ENCODE measurements around the gene RERE.
A peak's percentile ranks its signal among the peaks of the same experiment; 100 is the strongest.

The RERE gene

DNA sequence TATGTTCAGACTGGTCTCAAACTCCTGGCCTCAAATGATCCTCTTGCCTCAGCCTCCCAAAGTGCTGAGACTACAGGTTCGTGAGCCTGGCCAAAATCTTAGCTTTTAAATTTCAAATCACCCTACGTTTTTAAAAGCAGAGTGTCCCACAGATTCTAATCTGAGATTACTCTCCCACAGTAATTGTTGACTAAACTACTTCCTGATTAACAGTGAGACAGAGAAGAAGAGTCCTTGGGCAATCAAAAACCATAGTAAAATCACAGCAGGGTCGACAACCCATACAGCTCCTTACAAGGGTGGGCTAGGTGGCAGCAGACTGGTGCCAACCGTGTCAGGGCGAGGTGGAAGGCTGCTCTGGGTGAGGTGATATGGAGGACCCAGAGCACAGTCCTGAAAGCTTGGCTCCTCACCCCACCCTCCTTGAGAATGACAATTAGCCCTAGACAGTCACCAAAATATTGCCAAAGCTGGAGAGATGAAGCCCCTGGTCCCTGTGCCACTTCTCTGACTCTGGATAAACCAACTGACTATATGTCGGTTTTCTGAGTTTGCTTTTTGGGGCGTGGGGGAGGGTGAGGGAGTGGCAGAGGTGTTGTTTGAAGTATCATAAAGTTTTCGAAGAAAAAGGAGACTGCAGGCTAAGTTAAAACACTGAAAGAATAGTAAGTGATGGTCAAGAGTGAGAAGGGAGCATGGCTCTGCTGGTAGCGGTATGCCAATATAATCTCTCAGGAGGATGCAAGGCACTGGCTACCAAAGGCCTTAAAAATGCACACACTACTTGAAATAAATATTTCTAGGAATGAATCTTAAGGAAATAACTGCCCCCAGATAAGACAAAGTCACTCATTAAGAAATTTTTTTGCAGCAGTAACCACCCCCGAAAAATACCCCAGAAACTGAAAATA, 412.7 kb downstream of the RERE start:
- peaks cover 41% of the 10 kb centered on the region for H3K4me1 ChIP-seq (ENCODE audit: insufficient read depth, low read length)
- no peak overlapping the region for H3K9ac ChIP-seq (ENCODE audit: low read length)
- H3K27me3 ChIP-seq (ENCODE audit: control insufficient read depth in 1 of 2, insufficient read depth in 2 of 2, low read length in 2 of 2): no peaks in the 10 kb centered on the region
- H3K36me3 ChIP-seq (ENCODE audit: insufficient read depth, low read length): no peaks in the 10 kb centered on the region
- H3K27ac ChIP-seq (ENCODE audit: low read depth, low read length): peak overlapping the region; percentile 27
- H3K4me3 ChIP-seq (ENCODE audit: low read depth in 1 of 2, low read length in 2 of 2): no peak overlapping the region
- H3K9me3 ChIP-seq (ENCODE audit: low read length): no peaks in the 10 kb centered on the region

GRCh38 chr1:8402109-8402710, 415.2 kb downstream of the RERE start:
- peaks cover 32% of the 10 kb centered on the region for H3K4me1 ChIP-seq (ENCODE audit: insufficient read depth, low read length)
- H3K27me3 ChIP-seq (ENCODE audit: control insufficient read depth in 1 of 2, insufficient read depth in 2 of 2, low read length in 2 of 2): no peaks in the 10 kb centered on the region
- H3K36me3 ChIP-seq (ENCODE audit: insufficient read depth, low read length): no peaks in the 10 kb centered on the region
- H3K9me3 ChIP-seq (ENCODE audit: low read length): no peaks in the 10 kb centered on the region
- no peak overlapping the region for H3K4me3 ChIP-seq (ENCODE audit: low read depth in 1 of 2, low read length in 2 of 2)
- no peak overlapping the region for H3K27ac ChIP-seq (ENCODE audit: low read depth, low read length)
- no peak overlapping the region for H3K9ac ChIP-seq (ENCODE audit: low read length)

GRCh38 chr1:8398677-8399076, 418.8 kb downstream of the RERE start:
- no peaks in the 10 kb centered on the region for H3K9me3 ChIP-seq (ENCODE audit: low read length)
- peaks cover 47% of the 10 kb centered on the region for H3K4me1 ChIP-seq (ENCODE audit: insufficient read depth, low read length)

GRCh38 chr1:8398086-8398485, 419.4 kb downstream of the RERE start:
- H3K36me3 ChIP-seq (ENCODE audit: insufficient read depth, low read length): no peaks in the 10 kb centered on the region
- H3K27ac ChIP-seq (ENCODE audit: low read depth, low read length): peak overlapping the region; percentile 76
- H3K9me3 ChIP-seq (ENCODE audit: low read length): no peaks in the 10 kb centered on the region
- no peak overlapping the region for H3K4me3 ChIP-seq (ENCODE audit: low read depth in 1 of 2, low read length in 2 of 2)
- H3K9ac ChIP-seq (ENCODE audit: low read length): no peak overlapping the region
- H3K4me1 ChIP-seq (ENCODE audit: insufficient read depth, low read length): peaks cover 50% of the 10 kb centered on the region
- no peaks in the 10 kb centered on the region for H3K27me3 ChIP-seq (ENCODE audit: control insufficient read depth in 1 of 2, insufficient read depth in 2 of 2, low read length in 2 of 2)

More at GRCh38 chr1:8398677-8399076, 418.8 kb downstream of the RERE start:
- H3K9ac ChIP-seq (ENCODE audit: low read length): no peak overlapping the region
- H3K4me3 ChIP-seq (ENCODE audit: low read depth in 1 of 2, low read length in 2 of 2): no peak overlapping the region
- no peak overlapping the region for H3K27ac ChIP-seq (ENCODE audit: low read depth, low read length)
- no peaks in the 10 kb centered on the region for H3K27me3 ChIP-seq (ENCODE audit: control insufficient read depth in 1 of 2, insufficient read depth in 2 of 2, low read length in 2 of 2)
- no peaks in the 10 kb centered on the region for H3K36me3 ChIP-seq (ENCODE audit: insufficient read depth, low read length)

DNA sequence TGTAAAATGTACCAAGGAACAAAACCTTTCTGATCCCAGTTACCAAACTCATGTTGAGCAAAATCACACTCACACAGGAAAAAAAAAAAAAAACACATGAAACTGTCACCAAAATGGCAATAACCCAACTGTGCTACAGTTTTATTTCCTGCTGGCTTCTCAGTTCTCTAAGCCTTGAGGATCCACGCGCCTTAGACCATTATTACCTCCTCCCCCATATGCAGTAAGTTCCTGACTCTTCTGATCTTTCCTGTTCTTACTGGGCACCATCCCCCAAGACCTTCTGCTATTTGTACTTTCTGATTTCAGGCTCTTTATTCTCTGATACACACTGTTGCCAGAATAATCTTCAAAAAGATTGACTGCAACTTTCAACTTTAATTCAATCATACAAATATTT, 419.9 kb downstream of the RERE start:
- Histone ChIP-seq H3K36me3 (ENCODE audit: insufficient read depth, low read length) (no peaks in the 10 kb centered on the region), H3K9ac (ENCODE audit: low read length) (no peak overlapping the region), H3K9me3 (ENCODE audit: low read length) (no peaks in the 10 kb centered on the region), H3K27ac (ENCODE audit: low read depth, low read length) (peak overlapping the region; percentile 76), H3K4me3 (ENCODE audit: low read depth in 1 of 2, low read length in 2 of 2) (no peak overlapping the region), H3K4me1 (ENCODE audit: insufficient read depth, low read length) (peaks cover 56% of the 10 kb centered on the region), H3K27me3 (ENCODE audit: control insufficient read depth in 1 of 2, insufficient read depth in 2 of 2, low read length in 2 of 2) (no peaks in the 10 kb centered on the region)

DNA sequence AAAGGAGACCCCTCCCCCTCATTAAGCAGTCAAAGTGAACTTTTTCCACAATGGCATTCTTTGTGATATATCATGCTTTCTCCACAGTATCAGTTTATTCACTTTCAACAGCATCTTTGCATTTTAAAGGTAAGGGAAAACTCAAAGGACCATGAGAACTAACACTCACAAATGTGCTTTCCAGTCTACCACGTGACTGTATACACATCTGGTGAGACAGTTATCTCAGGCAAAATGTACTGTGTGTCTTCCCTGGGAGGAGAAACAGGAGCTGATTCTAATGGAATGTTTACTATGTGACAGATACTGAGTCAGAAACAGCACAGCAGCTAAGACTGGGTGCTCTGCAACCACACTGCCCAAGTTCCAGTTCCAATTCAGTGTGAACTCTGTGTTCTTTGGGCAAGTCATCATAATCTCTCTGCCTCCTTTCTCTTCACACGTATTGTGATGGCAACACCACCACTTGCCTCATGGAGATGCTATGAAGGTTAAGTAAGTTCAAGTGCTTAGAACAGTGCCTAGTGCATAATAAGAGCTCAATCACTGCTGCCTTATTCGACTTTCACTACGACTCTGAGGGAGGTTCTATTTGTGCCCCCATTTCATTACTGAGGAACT, 420.5 kb downstream of the RERE start:
- H3K9me3 ChIP-seq (ENCODE audit: low read length): no peaks in the 10 kb centered on the region
- H3K4me1 ChIP-seq (ENCODE audit: insufficient read depth, low read length): peaks cover 53% of the 10 kb centered on the region
- H3K27ac ChIP-seq (ENCODE audit: low read depth, low read length): peak overlapping the region; percentile 76
- peak overlapping the region in 1 of 2 donors; percentile 4 for H3K4me3 ChIP-seq (ENCODE audit: low read depth in 1 of 2, low read length in 2 of 2)
- no peaks in the 10 kb centered on the region for H3K27me3 ChIP-seq (ENCODE audit: control insufficient read depth in 1 of 2, insufficient read depth in 2 of 2, low read length in 2 of 2)
- no peaks in the 10 kb centered on the region for H3K36me3 ChIP-seq (ENCODE audit: insufficient read depth, low read length)
- no peak overlapping the region for H3K9ac ChIP-seq (ENCODE audit: low read length)

DNA sequence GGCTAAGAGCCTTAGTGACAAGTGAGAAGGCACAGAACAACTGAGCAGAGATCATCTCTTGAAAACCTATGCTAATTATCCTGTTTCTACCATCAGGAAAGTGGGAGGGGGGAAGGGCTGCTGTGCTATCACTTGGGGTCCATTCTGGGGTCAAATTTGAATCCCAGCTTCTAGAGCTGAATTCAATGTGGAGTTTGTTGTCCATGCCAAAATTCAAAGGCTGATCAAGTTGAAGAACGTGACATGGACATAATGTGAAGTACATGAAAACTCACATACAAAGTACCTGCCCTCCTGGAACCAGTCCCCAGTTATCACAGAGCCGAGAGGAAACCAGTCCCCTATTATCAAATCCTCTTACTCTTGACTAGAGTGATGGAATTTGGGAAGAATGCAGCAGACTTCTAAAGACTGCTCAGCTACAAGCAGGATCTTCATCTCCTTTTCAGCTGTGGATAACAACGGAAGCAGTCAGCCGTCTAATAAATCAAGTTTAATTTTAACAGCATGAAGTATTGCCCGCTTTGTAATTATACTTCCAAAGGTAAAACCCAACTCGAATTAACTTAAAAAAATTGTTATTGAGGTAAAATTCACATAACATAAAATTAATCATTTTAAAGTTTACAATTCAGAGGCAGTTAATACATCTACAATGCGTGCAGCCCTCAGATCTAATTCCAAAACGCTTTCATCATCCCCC, 421.2 kb downstream of the RERE start:
- H3K9ac ChIP-seq (ENCODE audit: low read length): no peak overlapping the region
- no peaks in the 10 kb centered on the region for H3K9me3 ChIP-seq (ENCODE audit: low read length)
- peak overlapping the region; percentile 76 for H3K27ac ChIP-seq (ENCODE audit: low read depth, low read length)
- no peaks in the 10 kb centered on the region for H3K27me3 ChIP-seq (ENCODE audit: control insufficient read depth in 1 of 2, insufficient read depth in 2 of 2, low read length in 2 of 2)
- H3K36me3 ChIP-seq (ENCODE audit: insufficient read depth, low read length): no peaks in the 10 kb centered on the region
- H3K4me1 ChIP-seq (ENCODE audit: insufficient read depth, low read length): peaks cover 53% of the 10 kb centered on the region
- H3K4me3 ChIP-seq (ENCODE audit: low read depth in 1 of 2, low read length in 2 of 2): peak overlapping the region in 1 of 2 donors; percentile 4

DNA sequence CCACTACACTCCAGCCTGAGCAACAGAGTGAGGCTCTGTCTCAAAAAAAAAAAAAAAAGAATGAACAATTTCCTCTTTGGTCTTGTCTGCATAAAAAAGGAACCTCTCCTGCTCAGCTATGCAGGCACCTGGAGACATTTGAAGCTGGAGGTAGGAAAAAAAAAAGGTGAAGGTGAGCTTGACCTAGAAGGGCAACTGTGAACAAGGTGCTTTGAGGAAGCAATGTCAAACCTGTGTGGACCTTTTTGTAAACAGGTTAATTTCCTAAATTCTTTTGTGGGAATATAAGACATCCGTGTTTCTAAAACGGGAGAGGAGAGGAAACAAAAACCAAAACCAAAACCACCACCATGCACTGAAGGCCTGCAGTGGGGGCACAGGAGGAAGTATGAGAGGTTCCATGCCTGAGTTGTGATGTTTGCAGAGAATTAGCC, 422.0 kb downstream of the RERE start:
- Histone ChIP-seq H3K4me1 (ENCODE audit: insufficient read depth, low read length) (peaks cover 53% of the 10 kb centered on the region), H3K27me3 (ENCODE audit: control insufficient read depth in 1 of 2, insufficient read depth in 2 of 2, low read length in 2 of 2) (no peaks in the 10 kb centered on the region), H3K4me3 (ENCODE audit: low read depth in 1 of 2, low read length in 2 of 2) (no peak overlapping the region), H3K36me3 (ENCODE audit: insufficient read depth, low read length) (no peaks in the 10 kb centered on the region), H3K9me3 (ENCODE audit: low read length) (no peaks in the 10 kb centered on the region), H3K9ac (ENCODE audit: low read length) (no peak overlapping the region), H3K27ac (ENCODE audit: low read depth, low read length) (peak overlapping the region; percentile 52)

DNA sequence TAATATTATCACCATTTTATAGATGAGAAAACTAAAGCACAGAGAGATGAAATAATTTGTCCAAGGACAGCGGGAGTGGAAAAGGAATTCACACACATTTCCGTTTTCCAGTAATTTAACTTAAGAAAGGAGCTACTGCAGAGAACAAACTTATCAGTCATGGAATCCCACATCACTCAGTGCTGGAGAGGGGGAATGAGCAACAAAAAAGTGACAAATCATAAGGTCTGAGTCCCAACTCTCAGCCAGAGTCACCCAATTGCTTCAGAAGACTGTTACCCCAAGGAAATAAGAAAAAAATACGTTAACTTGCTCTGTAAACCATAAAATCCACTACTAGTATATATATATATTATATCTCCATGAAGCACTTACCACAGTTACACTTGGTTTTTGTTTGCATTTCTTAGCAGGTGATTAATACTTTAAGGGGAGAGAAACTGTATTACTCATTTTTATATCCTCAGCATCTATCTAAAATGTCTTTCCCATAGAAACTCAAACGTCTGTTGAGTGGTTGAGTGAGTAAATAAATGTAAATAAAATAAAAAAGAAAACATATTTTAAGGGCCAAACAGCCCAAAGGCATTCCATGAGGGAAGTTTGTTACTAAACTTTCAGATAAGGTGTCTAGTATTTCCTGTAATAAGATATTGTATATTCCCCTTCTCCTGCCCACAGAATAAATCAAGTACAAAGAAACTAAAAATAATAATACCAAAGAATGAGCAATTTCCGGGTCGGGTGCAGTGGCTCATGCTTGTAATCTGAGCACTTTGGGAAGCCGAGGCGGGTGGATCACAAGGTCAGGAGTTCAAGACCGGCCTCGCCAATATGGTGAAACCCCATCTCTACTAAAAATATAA, 422.8 kb downstream of the RERE start:
- Histone ChIP-seq H3K36me3 (ENCODE audit: insufficient read depth, low read length) (peaks cover 1% of the 10 kb centered on the region), H3K27ac (ENCODE audit: low read depth, low read length) (no peak overlapping the region), H3K4me1 (ENCODE audit: insufficient read depth, low read length) (peaks cover 61% of the 10 kb centered on the region), H3K9me3 (ENCODE audit: low read length) (no peaks in the 10 kb centered on the region), H3K9ac (ENCODE audit: low read length) (no peak overlapping the region), H3K27me3 (ENCODE audit: control insufficient read depth in 1 of 2, insufficient read depth in 2 of 2, low read length in 2 of 2) (no peaks in the 10 kb centered on the region), H3K4me3 (ENCODE audit: low read depth in 1 of 2, low read length in 2 of 2) (no peak overlapping the region)

DNA sequence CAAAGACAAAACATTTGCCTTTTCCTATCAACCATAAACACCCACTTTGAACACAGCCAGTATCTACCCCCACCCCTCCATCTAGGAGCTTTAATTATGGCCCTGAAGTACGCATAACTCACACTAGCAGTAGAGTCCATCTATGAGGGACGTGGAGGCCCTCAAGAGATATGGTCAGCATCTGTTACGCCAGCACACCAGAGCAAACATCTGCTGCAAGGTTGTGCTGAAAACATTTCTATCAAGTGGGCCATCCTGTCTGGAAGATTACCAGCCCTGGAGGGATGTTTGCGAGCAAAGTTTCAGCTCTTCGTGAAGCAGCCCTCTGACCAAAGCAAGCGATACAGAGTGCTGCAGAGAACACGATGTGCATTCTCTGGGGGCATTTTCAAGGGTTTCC, 424.9 kb downstream of the RERE start:
- no peak overlapping the region for H3K4me3 ChIP-seq (ENCODE audit: low read depth in 1 of 2, low read length in 2 of 2)
- H3K27ac ChIP-seq (ENCODE audit: low read depth, low read length): peak overlapping the region; percentile 3
- H3K27me3 ChIP-seq (ENCODE audit: control insufficient read depth in 1 of 2, insufficient read depth in 2 of 2, low read length in 2 of 2): no peaks in the 10 kb centered on the region
- H3K4me1 ChIP-seq (ENCODE audit: insufficient read depth, low read length): peaks cover 53% of the 10 kb centered on the region
- no peaks in the 10 kb centered on the region for H3K9me3 ChIP-seq (ENCODE audit: low read length)
- peaks cover 13% of the 10 kb centered on the region for H3K36me3 ChIP-seq (ENCODE audit: insufficient read depth, low read length)
- H3K9ac ChIP-seq (ENCODE audit: low read length): no peak overlapping the region

All from muscle layer of colon (tissue), 2 donors.